IPS DF 19.7 (cell line): Measurements from ENCODE around the gene HBP1.
"Not testable (repeated sequence)": the region's sequence is repeated elsewhere in the genome, so short reads cannot be mapped to it uniquely, and the experiment has no call there.

Experiments used
- DNase-seq: peaks from one replicate; pipeline ENCODE4 v3.0.0-alpha.2; 2013; ENCODE audit warnings: low read depth, low spot score

HBP1 gene

GRCh38 chr7:107154826-107155225 is 14.0 kb upstream of the HBP1 start:
- DNase-seq: no peak

GRCh38 chr7:107155726-107156125 is 13.1 kb upstream of the HBP1 start:
- DNase-seq: not testable (repeated sequence)

- DNase-seq: no peak
Measured at GRCh38 chr7:107157091-107157490, 11.7 kb upstream of the HBP1 start.

GRCh38 chr7:107158028-107158427 is 10.8 kb upstream of the HBP1 start:
- DNase-seq: no peak

GRCh38 chr7:107160389-107160788 is 8.4 kb upstream of the HBP1 start:
- DNase-seq: no peak

- no peak for DNase-seq
Measured at GRCh38 chr7:107161415-107161814, 7.4 kb upstream of the HBP1 start.

GRCh38 chr7:107162475-107162874 is 6.3 kb upstream of the HBP1 start:
- DNase-seq: no peak

- no peak for DNase-seq
Measured at GRCh38 chr7:107164092-107164491, 4.7 kb upstream of the HBP1 start.

- DNase-seq: no peak
Measured at GRCh38 chr7:107165341-107165740, 3.5 kb upstream of the HBP1 start.

- no peak for DNase-seq
Measured at GRCh38 chr7:107166736-107167426, 1.9 kb upstream of the HBP1 start.

GRCh38 chr7:107167483-107168232 is 1.1 kb upstream of the HBP1 start:
- no peak for DNase-seq

GRCh38 chr7:107169120-107170050 is 582 bp downstream of the HBP1 start:
- peak; percentile 90 for DNase-seq

- DNase-seq: no peak
Measured at GRCh38 chr7:107170051-107170915, 1.5 kb downstream of the HBP1 start.

- DNase-seq: no peak
Measured at GRCh38 chr7:107171496-107171895, 2.7 kb downstream of the HBP1 start.

GRCh38 chr7:107172276-107173032 is 3.7 kb downstream of the HBP1 start:
- DNase-seq: no peak

- no peak for DNase-seq
Measured at GRCh38 chr7:107173191-107173590, 4.4 kb downstream of the HBP1 start.

- DNase-seq: no peak
Measured at GRCh38 chr7:107173691-107174406, 5.0 kb downstream of the HBP1 start.

GRCh38 chr7:107179326-107180164 is 10.7 kb downstream of the HBP1 start:
- no peak for DNase-seq

GRCh38 chr7:107180378-107180777 is 11.6 kb downstream of the HBP1 start:
- no peak for DNase-seq
